Measurements from ENCODE around the gene ADD3.
"Not testable (repeated sequence)": the region's sequence is repeated elsewhere in the genome, so short reads cannot be mapped to it uniquely, and the experiment has no call there.

The ADD3 gene

DNA sequence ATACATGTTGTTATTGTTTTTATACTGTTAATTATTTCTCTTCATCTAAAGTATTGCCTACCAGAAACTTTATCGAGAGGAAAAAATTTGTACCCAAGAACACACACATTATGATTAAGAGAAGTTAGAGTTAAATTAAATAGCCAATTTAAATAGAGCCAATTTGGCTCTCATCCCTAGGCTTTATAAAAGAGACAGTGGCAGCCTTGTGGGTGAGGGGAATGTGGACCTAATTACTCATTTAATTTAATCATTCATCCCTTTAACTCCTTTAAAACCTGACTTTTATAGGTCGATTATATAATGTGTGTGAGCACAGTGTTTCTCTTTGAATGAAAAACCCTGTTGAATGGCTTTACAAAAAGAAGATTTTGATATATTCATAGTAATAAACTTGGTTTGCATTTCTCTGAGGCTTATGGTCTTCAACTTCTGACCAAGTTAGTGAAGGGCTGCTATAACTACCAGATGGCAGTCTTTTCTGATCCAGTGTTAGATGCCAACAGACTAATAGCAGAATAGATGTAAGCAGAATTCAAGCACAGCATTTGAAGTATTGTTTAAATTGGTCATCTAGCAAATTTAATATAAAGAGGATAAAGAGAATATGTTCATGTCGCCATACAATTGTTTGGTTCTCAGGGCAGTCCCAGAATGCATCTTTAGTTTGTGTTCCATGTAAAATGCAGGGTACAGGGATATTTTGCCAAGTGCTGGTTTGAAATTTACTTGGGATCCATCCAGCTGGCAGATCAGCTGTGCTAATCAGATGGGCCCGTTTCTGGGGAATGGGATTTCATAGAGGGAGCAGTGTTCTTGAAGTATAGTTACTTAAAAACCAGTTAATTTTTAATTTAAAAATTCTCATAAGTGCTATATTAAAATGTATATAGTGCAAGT, 25.3 kb downstream of the ADD3 start:
- in situ Hi-C loops (cut with MboI; ENCODE audit: low sequenced_read_pairs), result no loop called here

DNA sequence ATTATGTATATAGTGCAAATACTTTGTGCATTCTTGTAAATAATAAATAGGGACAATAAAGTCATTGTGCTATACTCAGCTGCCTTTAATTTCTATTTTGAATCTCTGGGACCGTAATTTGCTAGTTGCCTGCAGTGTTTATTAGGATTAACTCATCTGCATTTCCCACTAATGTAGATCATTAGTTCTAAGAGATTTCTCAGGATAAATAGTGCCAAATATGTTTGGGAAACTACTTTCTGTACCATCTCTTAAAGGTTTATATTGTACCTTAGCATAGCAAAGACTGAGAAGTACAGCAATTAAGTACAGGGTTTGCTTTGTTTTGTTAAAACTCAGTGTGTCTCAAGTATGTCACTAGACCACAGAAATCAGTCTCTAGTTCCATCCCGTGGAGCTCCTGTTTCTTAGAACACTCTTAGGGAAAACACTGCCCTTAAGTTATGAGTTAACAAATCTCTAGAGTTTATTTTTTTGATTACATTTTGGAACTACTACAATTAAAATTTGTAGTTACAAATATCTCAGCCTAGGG, 26.0 kb downstream of the ADD3 start:
- in situ Hi-C loops (cut with MboI; ENCODE audit: low sequenced_read_pairs), result no loop called here

DNA sequence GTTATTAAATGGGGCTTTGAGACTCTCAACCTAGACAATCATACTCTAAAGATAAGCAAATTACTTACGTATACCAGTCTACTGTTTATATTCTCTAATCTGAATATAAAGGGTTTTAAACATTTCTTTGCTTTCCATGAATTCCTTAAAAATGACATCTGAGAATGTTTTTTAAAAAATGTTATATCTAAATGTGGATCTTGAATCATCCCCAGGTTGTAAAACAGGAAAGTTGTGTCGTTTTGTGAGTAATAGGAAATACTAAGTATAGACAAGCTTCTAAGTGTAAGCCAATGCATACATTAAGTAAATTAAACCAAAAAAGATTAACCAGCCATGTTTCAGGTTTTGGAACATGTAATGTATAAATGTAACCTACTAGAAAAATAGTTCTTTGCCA, 26.8 kb downstream of the ADD3 start:
- in situ Hi-C loops (cut with MboI; ENCODE audit: low sequenced_read_pairs), result no loop called here

DNA sequence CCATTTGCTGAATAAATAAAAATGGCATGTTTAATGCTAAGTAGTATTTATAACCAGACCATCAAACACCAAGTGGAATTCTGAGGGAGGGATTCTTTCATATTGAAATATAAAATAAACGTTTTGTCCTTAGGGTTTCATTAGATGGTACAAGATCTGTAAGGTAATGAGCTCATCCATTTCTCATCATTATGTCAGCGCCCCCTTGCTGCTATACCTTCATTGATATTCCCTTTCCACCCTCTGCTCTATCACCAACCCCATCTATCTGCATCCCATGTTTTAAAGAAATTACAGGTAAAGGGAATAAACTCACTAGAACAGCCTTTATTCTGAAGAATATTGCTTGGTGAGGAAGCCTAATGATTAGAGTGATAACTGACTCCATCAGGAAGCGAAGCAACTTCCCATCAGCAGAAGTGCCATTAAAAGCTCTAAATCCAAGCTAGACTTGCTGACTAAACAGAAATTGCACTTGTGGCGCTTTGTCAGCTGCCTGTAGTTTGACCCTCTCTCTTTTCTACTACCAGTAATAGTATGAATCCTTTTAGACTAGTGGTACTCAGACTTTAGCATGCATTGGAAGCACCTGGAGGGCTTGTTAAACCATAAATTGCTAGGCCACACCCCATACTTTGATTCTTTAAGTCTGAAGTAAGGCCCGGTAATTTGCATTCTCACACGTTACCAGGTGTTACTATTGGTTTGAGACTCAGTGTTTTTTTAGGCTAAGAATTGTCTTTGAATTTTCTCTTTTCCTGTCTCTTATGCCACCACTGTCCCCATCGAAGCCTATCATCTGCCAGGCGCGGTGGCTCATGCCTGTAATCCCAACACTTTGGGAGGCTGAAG, 27.5 kb downstream of the ADD3 start:
- in situ Hi-C loops (cut with MboI; ENCODE audit: low sequenced_read_pairs), result no loop called here

DNA sequence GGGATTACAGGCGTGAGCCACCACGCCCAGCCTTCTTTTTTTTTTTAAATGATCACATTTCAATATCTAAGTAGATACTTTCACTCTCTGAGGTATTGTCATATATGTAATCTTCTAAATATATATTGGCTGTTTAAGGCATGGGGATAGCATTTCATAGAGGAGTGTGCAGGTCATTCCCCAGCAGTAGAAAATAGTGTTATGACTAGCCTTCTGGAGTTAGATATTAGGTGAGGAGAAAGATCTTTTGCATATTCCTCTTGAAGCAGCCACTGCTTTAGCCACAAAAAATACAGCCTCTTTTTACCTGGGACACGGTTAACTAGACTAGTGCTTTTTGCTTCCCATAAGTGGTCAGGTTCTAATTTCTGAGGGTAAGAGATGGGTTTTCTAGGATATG, 28.9 kb downstream of the ADD3 start:
- in situ Hi-C loops (cut with MboI; ENCODE audit: low sequenced_read_pairs), result no loop called here

DNA sequence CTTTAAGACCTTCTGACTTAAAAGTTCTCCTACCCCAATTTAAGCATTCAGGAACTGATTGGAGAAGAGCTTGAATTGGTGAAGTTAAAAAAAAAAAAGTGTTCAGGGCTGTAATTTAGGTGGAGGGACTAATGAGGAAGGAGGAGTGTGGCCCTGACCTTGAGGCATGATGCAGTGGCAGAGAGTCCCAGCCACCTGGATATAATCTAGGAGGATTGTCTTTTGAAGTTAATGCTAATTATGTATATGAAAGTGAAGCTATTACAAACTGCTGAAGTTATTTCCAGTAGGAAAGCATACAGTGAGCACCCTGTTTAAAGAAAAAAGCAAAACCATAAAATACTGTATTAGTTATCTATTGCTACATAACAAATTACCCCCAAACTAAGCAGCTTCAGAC, 31.5 kb downstream of the ADD3 start:
- in situ Hi-C loops (cut with MboI; ENCODE audit: low sequenced_read_pairs), result no loop called here

DNA sequence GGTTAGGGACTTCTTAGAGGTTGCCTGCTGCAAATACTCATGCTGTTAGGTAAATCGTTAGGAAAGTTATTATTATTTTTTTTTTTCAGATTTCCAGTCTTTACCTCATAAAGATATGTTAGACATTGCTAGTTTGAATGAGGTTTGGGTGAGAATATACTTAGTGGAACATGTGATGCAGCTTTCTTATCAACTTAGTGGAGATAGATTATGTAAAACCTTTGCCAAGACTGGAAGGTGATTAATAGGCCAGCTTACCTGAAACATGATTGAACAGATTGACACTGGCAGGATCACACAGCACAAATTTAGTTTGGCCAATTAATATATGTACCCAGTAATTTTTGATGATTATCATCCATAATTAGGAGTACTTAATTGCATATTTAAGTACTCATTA, 32.3 kb downstream of the ADD3 start:
- in situ Hi-C loops (cut with MboI; ENCODE audit: low sequenced_read_pairs), result no loop called here

DNA sequence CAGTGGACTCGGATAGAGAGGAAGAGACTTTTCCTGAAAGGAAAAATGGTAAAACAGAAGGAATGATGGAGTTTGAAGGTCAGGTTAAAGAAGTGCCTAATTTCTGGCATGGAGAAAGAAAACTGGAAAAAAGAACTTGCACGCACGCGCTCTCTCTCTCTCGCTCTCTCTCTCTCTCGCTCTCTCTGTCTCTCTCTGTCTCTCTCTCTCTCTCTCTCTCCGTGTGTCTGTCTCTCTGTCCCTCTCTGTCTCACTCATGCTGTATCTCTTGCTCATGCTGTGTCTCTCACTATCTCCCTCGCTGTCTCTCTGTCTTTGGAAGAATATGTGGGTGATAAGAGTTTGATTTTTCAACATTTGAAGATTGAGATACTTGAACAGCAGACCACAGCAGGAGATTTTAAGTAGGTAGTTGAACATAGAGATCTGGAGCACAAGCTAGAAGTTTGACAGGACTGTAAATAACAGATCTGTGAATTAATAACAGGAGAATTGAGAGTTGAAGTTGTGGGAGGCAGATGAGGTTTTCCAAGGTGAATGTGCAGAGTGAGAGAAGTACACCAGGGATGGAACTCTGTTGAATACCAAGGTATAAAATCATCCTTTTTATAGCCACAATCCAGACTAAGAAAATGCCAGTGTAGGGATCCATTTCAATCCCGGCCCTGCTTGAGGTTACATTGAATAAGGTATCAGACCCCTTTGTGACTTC, 33.1 kb downstream of the ADD3 start:
- in situ Hi-C loops (cut with MboI; ENCODE audit: low sequenced_read_pairs), result no loop called here

DNA sequence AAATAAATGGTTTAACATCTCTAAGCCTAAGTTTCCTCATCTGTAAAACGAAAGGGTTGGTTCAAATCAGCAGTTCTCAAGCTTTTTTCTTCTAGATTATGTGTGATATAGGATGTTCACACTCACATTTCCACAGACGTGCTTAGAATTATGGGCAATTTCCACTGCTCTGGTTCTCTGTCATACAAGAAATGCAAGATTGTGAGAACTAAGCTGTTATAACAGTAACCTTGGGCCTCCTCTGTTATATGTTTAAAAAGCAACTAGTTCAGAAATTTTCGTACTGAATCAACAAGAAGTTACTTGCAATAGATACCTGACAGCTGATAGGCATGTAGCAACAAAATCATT, 33.7 kb downstream of the ADD3 start:
- in situ Hi-C loops (cut with MboI; ENCODE audit: low sequenced_read_pairs), result no loop called here

DNA sequence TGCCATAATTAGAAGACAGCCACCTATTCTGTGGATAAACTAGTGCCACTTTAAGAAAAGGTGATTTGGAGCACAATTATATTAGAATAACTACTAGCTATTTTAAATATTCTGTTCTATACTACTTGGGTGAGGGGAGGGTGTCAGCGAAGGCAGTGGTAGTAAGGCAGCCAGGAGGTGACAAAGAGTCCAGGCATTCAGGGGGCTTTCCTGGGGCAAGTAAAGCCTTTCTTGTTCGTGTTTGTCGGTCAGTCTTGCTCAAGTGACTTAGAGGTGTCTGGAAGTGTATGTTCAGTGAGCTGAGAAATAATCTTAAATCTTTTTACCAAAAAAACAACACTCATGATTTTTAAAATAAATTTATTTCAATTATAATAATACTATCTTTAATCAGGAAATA, 34.4 kb downstream of the ADD3 start:
- in situ Hi-C loops (cut with MboI; ENCODE audit: low sequenced_read_pairs), result no loop called here

DNA sequence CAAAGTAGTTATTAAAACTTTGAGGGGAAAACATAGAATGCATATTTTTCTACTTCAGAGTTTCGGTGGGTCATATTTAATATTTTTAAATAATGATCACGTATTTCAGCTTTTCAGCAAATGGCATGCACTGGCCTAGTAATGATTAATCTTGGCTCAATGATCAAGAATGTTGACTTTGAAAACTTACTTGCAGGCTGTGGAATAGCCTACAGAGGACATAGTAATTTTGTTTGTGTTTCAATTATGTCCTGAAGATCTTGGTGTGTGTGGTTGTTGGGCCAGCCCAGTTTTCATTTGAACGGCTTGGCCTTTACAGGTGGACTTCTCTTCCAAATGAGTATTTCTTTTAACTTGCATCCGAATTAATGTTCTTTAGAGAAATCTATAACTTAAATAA, 35.1 kb downstream of the ADD3 start:
- in situ Hi-C loops (cut with MboI; ENCODE audit: low sequenced_read_pairs), result no loop called here

DNA sequence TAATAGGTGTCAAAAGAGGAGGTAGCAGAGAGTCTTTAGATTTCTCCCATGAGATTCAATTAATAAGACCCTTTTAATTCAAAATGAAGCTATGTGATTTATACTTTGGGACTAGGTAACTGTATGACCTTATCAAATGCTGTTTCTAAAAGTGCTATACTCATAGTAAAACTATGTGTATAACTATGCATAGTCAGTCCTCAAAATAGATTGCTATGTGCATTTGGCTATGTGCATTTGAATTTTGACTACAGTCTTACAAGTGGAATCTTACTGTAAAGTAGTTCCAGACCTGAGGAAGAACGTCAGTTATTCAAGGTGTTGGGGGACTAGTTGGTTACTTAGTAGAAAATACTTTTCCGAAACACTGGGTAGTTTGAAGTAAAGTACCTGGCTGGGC, 36.9 kb downstream of the ADD3 start:
- in situ Hi-C loops (cut with MboI; ENCODE audit: low sequenced_read_pairs), result no loop called here

DNA sequence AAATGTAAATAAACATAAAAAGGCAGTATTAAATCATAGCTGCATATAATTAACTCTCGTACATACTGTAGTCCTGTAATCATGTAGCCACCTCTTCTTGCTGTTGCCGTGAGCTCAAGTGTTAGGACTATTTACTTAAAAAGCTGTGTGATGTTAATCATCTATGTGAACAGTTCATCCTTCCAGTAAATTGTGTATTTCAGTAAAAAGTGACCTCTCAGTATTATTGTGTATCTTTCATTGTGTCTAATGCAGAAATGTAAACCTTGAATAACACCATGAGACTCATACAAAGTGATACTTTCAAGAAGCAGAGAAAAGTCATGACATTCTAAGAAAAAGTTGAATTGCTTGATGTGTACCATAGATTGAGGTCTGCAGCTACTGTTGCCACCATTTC, 38.0 kb downstream of the ADD3 start:
- in situ Hi-C loops (cut with MboI; ENCODE audit: low sequenced_read_pairs), result no loop called here

DNA sequence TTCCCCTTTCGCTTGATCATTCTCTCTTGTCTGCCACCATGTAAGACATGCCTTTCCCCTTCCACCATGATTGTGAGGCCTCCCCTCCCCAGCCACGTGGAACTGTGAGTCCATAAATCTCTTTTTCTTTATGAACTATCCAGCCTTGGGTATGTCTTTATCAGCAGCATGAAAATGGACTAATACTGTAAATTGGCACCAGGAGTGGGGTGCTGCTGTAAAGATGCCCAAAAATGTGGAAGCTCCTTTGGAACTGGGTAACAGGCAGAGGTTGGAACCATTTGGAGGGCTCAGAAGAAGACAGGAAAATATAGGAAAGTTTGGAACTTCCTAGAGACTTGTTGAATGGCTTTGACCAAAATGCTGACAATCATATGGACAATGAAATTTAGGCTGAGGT, 40.4 kb downstream of the ADD3 start:
- in situ Hi-C loops (cut with MboI; ENCODE audit: low sequenced_read_pairs), result not testable (repeated sequence)

DNA sequence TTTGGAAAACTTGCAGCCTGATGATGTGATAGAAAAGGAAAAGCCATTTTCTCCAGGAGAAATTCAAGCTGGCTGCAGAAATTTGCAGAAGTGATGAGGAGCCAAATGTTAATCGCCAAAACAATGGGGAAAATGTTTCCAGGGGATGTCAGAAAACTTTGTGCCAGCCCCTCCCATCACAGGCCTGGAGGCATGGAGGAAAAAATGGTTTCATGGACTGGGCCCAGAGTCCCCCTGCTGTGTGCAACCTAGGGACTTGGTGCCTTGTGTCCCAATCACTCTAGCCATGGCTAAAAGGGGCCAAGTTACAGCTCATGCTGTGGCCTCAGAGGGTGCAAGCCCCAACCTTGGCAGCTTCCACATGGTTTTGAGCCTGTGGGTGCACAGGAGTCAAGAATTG, 41.0 kb downstream of the ADD3 start:
- in situ Hi-C loops (cut with MboI; ENCODE audit: low sequenced_read_pairs), result no loop called here

DNA sequence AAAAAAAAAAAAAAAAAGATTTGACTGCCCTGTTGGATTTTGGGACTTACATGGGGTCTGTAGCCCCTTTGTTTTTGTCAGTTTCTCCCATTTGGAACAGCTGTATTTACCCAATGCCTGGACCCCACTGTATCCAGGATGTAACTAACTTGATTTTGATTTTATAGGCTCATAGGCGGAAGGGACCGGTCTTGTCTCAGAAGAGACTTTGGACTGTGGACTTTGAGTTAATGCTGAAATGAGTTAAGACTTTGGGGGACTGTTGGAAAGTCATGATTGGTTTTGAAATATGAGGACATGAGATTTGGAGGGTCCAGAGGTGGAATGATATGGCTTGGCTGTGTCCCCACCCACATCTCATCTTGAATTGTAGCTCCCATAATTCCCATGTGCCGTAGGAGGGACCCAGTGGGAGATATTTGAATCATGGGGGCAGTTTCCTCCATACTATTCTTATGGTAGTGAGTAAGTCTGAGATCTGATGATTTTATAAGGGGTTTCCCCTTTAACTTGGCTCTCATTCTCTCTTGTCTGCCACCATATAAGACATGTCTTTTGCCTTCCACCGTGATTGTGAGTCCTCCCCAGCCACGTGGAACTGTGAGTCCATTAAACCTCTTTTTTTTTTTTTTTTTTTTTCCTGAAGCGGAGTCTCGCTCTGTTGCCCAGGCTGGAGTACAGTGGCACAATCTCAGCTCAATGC, 42.3 kb downstream of the ADD3 start:
- in situ Hi-C loops (cut with MboI; ENCODE audit: low sequenced_read_pairs), result not testable (repeated sequence)

DNA sequence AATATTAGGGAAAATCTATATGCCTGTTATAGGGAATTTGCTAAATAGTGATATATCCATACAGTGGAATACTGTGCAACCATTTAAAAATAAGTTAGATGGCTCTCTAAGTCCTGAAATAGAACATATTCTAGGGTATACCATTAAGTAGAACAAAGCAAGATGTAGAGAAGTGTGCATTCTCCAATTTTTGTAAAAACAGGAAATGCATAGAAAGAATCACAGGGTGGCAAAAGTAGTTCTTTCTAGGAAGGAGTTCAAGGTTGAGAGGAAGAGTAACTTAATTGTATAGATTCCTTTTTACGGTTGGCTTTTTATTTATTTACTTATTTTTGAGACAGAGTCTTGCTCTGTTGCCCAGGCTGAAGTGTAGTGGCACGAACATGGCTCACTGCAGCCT, 43.7 kb downstream of the ADD3 start:
- in situ Hi-C loops (cut with MboI; ENCODE audit: low sequenced_read_pairs), result no loop called here

DNA sequence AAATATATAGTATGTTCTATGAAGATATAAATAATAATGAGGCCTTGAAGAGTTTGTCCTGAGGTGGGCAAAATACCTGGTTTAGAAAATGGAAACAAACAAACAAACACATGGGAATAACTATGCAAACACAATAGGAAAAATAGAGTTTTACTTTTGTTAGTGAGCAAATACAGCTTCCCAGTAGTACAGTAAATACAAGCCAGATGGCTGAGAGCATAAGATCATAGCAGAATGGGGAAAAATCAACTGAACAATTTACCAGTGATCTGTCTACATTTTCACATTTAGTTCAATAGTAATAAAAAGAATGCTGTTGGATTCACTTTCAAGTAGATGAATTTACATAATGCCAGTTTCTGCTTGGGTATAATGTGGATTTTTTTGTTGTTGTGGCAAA, 45.1 kb downstream of the ADD3 start:
- in situ Hi-C loops (cut with MboI; ENCODE audit: low sequenced_read_pairs), result no loop called here

DNA sequence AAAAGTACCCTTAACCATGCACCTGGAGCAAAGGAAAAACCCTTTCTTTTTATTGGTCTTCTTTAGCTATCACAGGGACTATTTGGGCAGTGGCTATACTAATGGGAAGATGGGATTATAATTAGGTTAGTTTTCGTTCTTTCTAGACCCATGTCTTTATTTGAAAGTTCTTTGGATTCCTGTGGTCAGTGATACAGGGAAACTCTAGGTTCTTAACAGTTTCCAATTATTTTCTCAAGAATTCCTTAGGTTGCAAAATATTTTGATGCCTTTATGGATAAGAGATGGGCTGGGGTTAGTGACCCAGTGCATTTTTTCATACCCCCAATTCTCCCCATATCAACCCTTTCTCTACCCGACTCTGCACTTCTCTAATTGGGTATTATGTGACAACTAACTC, 49.0 kb downstream of the ADD3 start:
- in situ Hi-C loops (cut with MboI; ENCODE audit: low sequenced_read_pairs), result no loop called here

DNA sequence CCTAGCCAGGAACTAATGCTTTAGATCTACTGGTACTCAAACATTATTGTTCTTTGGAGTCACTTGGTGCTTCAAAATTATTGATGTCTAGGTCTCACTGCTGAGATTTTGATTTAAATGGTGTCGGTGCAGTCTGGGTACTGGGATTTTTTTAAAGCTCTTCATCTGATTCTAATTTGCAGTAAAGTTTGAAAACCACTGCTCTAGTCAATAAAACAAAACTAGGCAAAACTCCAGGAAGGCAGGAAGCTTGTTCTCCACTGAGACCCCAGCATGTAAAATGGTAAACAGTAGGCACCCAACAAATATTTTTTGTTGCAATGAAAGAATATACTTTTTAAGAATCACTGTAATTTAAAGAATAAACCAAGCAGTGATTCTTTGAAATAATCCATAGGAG, 49.7 kb downstream of the ADD3 start:
- in situ Hi-C loops (cut with MboI; ENCODE audit: low sequenced_read_pairs), result no loop called here

DNA sequence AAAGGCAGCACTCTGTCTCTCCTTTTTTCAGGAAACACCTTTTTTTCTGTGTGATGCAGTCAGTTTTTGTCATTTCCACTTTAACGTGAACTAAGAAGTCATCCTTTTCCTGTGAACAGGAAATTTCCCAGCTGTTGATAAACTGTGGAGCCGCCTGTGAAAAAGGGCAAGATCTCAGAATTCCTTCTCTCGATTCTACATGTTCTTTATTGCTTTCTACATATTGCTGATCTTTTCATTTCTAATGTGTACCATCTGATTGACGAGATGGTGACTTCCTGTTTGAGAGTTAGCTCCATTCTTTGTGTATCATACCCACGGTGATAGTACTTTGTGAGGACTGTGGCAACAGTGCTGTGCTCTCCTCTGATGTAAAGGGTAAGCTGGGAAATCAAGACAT, 50.4 kb downstream of the ADD3 start:
- in situ Hi-C loops (cut with MboI; ENCODE audit: low sequenced_read_pairs), result no loop called here
